GM20000 (cell line): Measurements from ENCODE around the gene GRID1.

ENCODE experiments used
- DNase-seq: peaks from one replicate; pipeline ENCODE4 v3.0.0; 2012; ENCODE audit warnings: low spot score
- TF ChIP-seq, protein P1 (sequence below): IDR thresholded peaks from 2 replicates; pipeline ENCODE4 v1.5.1; 2012; ENCODE audit warnings: mild to moderate bottlenecking, control low read depth; ENCODE audit errors: extremely low read depth, missing control alignments

The GRID1 gene

DNA sequence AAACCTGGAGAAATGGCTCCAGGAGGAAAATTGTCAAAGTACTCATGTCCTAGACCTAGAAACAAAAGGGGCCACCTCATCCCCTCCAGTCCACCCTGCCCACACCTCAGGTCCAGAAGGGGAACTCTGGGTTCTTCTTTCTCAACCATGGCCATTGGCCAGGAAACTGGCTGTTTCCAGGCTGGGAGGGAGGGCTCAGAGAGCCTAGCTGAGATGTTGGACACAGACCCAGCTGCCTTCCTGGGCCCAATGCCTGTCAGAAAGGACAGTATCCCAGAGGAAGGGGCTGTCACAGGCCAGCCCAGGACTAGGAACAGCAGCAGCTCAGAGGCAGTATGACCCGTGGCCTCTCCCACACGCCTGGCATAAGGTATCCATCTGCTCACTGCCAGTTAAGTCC is 9.6 kb downstream of the GRID1 start:
- TF ChIP-seq, protein P1, sequence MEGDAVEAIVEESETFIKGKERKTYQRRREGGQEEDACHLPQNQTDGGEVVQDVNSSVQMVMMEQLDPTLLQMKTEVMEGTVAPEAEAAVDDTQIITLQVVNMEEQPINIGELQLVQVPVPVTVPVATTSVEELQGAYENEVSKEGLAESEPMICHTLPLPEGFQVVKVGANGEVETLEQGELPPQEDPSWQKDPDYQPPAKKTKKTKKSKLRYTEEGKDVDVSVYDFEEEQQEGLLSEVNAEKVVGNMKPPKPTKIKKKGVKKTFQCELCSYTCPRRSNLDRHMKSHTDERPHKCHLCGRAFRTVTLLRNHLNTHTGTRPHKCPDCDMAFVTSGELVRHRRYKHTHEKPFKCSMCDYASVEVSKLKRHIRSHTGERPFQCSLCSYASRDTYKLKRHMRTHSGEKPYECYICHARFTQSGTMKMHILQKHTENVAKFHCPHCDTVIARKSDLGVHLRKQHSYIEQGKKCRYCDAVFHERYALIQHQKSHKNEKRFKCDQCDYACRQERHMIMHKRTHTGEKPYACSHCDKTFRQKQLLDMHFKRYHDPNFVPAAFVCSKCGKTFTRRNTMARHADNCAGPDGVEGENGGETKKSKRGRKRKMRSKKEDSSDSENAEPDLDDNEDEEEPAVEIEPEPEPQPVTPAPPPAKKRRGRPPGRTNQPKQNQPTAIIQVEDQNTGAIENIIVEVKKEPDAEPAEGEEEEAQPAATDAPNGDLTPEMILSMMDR, result no peak
- DNase-seq, result no peak

DNA sequence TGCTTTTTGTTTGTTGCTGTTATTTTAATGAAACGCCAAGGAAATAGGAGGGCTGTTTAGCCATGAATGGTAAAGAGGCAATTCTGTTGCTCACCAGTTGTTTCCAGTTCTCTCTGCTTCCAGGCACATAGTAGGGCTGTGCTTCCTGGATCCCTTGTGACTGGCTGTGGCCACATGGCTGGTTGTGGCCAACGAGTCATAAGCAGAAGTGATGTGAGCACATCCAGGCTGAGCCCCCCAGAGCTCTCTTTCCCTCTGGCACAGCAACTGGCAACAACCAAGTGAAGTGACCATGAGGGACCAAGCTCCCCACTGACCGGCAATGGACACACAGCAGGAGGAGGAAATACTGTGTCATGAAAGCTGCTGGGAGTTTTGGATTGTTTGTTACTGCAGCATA is 10.3 kb downstream of the GRID1 start:
- TF ChIP-seq, protein P1, result no peak
- DNase-seq, result no peak

DNA sequence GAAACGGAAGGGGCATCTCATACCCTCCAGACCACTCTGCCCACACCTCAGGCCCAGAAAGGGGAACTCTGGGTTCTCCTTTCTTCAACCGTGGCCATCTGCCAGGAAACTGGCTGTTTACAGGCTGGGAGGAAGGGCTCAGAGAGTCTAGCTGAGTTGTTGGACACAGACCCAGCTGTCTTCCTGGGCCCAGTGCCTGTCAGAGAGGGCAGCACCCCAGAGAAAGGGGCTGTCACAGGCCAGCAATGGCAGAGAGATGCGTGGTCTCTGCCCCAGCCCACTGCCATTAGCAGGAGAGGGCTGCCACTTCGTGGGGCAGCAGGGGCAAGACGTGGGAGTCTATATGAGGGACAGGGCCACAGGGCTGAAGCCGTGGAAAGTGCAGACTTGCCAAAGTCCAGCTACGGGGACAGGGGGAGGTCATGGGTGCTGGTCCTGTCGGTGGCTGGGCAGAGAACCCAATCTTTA is 11.0 kb downstream of the GRID1 start:
- DNase-seq, result no peak
- TF ChIP-seq, protein P1, result no peak

DNA sequence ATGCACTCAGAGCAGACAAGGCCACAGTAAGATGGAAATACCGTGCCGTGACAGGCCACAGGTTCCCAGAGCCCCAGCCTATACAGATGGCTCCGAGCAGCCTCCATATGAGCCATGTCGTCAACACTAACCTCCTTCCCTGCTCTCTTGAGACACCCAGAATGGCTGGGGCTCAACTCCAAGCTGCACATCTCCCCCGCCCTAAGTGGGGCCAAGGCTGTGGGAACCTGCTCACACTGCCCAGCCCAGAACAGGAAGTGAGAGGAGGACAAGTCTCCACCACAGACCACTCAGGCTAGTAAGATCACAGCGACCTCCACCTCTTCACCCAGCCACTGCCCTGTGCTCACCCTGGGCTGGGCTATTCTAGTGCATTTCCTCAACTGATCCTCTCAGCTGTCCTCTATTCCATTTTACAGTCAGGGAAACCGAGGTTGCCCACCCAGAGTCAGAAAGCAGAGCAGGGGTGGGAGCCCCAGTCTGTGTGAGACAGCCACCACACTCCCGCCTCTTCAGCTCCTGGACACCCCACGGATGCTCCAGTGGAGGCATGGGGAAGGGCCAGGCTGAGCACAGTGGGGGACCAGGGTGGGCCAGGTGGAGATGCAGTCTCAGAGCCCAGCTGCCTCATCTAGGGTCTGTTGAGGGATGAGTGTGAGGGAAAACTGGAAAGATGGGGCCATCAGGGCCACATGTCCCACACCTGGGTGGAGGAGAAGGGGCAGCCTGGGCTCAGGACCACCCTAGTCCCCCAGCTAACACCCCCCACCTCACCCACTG is 11.6 kb downstream of the GRID1 start:
- DNase-seq, result no peak
- TF ChIP-seq, protein P1, result no peak

DNA sequence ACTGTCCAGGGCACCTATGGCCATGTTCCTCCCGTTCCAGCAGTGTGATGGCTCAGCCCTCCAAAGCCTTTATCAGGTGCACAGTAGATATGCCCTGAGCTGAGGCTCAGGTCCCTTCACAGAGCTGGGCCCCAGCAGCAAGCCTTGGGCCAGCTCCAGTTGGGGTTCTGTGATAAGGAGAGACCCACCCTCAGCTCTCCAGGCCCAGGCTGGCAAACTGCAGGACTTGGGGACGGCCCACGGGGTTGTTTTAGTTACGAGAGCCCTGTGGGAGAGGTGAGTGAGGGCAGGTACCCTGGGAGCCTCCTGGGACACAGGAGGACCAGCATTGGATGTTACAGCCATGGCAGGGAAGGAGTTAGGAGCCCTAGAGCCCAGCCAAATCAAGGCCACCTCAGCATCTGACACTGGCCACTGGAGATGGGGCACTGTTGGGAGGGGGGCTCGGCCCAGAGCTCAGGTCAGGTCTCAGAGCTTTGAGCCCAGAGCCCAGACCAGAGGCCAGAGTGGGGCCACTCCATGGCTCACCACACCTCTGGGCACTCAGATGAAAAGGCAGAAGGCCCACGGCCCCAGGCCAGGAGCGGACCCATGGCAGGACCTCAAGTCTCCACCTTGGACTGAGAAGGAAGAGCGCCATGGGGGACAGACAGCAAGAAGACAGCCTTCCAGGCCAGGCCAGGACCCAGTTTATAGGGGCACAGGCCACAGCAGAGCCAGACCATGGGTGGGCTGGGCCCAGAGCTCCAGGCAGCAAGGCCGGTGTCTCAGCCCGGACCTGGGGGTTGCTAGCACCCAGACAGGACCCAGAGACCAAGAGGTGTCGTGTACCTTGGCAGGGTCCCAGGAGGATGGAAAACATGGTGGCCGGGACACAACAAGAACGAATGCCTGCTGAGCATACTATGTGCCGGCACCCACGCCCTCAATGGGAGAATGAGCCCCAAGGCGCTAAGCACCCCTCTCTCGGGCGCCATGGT is 12.8 kb downstream of the GRID1 start:
- TF ChIP-seq, protein P1, result no peak
- no peak for DNase-seq

DNA sequence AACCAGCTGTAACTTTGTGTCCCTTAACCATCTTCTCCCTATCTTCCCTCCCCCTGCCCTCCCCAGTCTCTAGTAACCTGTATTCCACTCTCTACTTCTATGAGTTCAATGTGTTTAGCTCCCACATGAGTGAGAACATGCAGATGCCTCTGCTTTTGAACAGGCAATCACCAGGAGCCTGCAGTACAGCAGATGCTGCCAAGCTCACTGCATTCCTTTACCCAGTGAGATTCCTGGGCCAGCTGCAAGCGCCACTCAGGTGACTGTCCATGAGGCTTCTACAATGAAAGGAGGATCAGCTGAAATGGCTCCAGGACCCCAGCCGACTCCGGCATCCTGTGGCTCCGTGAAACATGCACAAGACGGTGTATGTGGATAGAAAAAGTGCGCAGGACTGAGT is 15.7 kb downstream of the GRID1 start:
- TF ChIP-seq, protein P1, result no peak
- no peak for DNase-seq
